IMR-90 (cell line): ENCODE results near the gene C8A. TPM values are rescaled to one million over a fixed set of nuclear protein-coding genes. Genes with fewer than 3 reads are reported as not detected.

ENCODE experiments used
- ATAC-seq: fragments of 200-7000 bp; cut with Tn5 transposase; 2 replicates; pipeline ENCODE4 v1.9.1; 2020; ENCODE audit warnings: low read depth, mild to moderate bottlenecking, moderate library complexity
- BruUV-seq: library from RNA; stranded (reverse); fragments of 400-500 nt; replicated peaks from 2 replicates; lab custom pipeline; 2021; lab: Mats Ljungman, UMichigan
- CTCF ChIA-PET: fragments of 300-600 bp; formaldehyde crosslinking; extraction: SDS; loops from one replicate; lab custom pipeline; 2021; ENCODE audit warnings: antibody characterized with exemption; lab: Yijun Ruan, JAX
- POLR2A ChIA-PET: fragments of 300-600 bp; sonication (Branson Sonifier 250); formaldehyde crosslinking; loops from one replicate; lab custom pipeline; 2022; ENCODE audit warnings: antibody characterized with exemption; ENCODE audit not compliant: unreplicated experiment; lab: Charles Lee
- DNase-seq: peaks from one replicate; pipeline ENCODE4 v3.0.0; 2013
- H2AFZ ChIP-seq: replicated peaks from 2 replicates; pipeline ENCODE3; 2013; ENCODE audit warnings: low read length, mild to moderate bottlenecking; ENCODE audit not compliant: poor library complexity
- H2AK5ac ChIP-seq: 2 replicates; pipeline ENCODE4 v1.6.1; 2013; ENCODE audit warnings: low read depth, low read length, inconsistent platforms
- H2AK9ac ChIP-seq: replicated peaks from 2 replicates; pipeline ENCODE3; 2013; ENCODE audit warnings: mild to moderate bottlenecking, low read depth, low read length, moderate library complexity; ENCODE audit not compliant: poor library complexity
- H2BK120ac ChIP-seq: 2 replicates; pipeline ENCODE4 v1.6.1; 2013; ENCODE audit warnings: low read depth, low read length, inconsistent platforms
- H2BK15ac ChIP-seq: 3 replicates; pipeline ENCODE4 v1.6.1; 2013; ENCODE audit warnings: low read depth, low read length, inconsistent platforms
- H2BK20ac ChIP-seq: 2 replicates; pipeline ENCODE4 v1.6.1; 2013; ENCODE audit warnings: low read depth, mild to moderate bottlenecking, inconsistent platforms, low read length, moderate library complexity
- H2BK5ac ChIP-seq: 2 replicates; pipeline ENCODE4 v1.6.1; 2013; ENCODE audit warnings: mild to moderate bottlenecking, low read depth, low read length, inconsistent platforms; ENCODE audit not compliant: poor library complexity, severe bottlenecking
- H3K14ac ChIP-seq: replicated peaks from 2 replicates; pipeline ENCODE4 v1.6.1; 2013; ENCODE audit warnings: low read depth, low read length, inconsistent platforms
- H3K18ac ChIP-seq: 2 replicates; pipeline ENCODE4 v1.6.1; 2013; ENCODE audit warnings: low read depth, low read length, control low read depth
- H3K23ac ChIP-seq: 2 replicates; pipeline ENCODE4 v1.6.1; 2013; ENCODE audit warnings: low read depth, low read length, inconsistent platforms
- H3K27ac ChIP-seq: 2 replicates; pipeline ENCODE4 v1.5.1; 2013; ENCODE audit warnings: mild to moderate bottlenecking, control low read depth, low read length; ENCODE audit not compliant: insufficient read depth
- H3K27me3 ChIP-seq: 2 replicates; pipeline ENCODE4 v1.6.1; 2013; ENCODE audit warnings: low read length; ENCODE audit not compliant: control insufficient read depth, insufficient read depth
- H3K36me3 ChIP-seq: 2 replicates; pipeline ENCODE4 v1.6.1; 2013; ENCODE audit warnings: low read length, mixed read lengths; ENCODE audit not compliant: control insufficient read depth, insufficient read depth
- H3K4ac ChIP-seq: 2 replicates; pipeline ENCODE4 v1.6.1; 2013; ENCODE audit warnings: low read depth, low read length, inconsistent platforms
- H3K4me1 ChIP-seq: 2 replicates; pipeline ENCODE4 v1.6.1; 2013; ENCODE audit warnings: low read length, mixed read lengths; ENCODE audit not compliant: control insufficient read depth, insufficient read depth
- H3K4me2 ChIP-seq: 2 replicates; pipeline ENCODE4 v1.6.1; 2013; ENCODE audit warnings: low read depth, mild to moderate bottlenecking, control low read depth, low read length, moderate library complexity
- H3K4me3 ChIP-seq: 2 replicates; pipeline ENCODE4 v1.5.1; 2013; ENCODE audit warnings: low read depth, mild to moderate bottlenecking, control low read depth, low read length, moderate library complexity; ENCODE audit not compliant: insufficient read depth
- H3K56ac ChIP-seq: 2 replicates; pipeline ENCODE4 v1.6.1; 2013; ENCODE audit warnings: low read length, inconsistent platforms; ENCODE audit not compliant: insufficient read depth; ENCODE audit errors: extremely low read depth
- H3K79me1 ChIP-seq, 2 experiments: 2 replicates each; pipeline ENCODE4 v1.6.1; 2013; ENCODE audit warnings: low read length in 2 of 2, inconsistent platforms in 1 of 2, low read depth in 1 of 2
- H3K9ac ChIP-seq: 2 replicates; pipeline ENCODE4 v1.6.1; 2013; ENCODE audit warnings: low read depth, low read length, control low read depth
- H3K9me1 ChIP-seq: 2 replicates; pipeline ENCODE4 v1.6.1; 2013; ENCODE audit warnings: low read length, inconsistent platforms; ENCODE audit not compliant: insufficient read depth
- H3K9me3 ChIP-seq: 2 replicates; pipeline ENCODE4 v1.6.1; 2013; ENCODE audit warnings: low read length; ENCODE audit not compliant: control insufficient read depth, insufficient read depth
- H4K20me1 ChIP-seq: 2 replicates; pipeline ENCODE4 v1.6.1; 2013; ENCODE audit warnings: low read length, inconsistent platforms; ENCODE audit not compliant: insufficient read depth
- H4K5ac ChIP-seq: 2 replicates; pipeline ENCODE4 v1.6.1; 2013; ENCODE audit warnings: mild to moderate bottlenecking, low read depth, low read length, control low read depth
- H4K8ac ChIP-seq, 2 experiments: 2 replicates each; pipeline ENCODE4 v1.6.1; 2013; ENCODE audit warnings: low read depth in 2 of 2, low read length in 2 of 2, control low read depth in 1 of 2, inconsistent platforms in 1 of 2
- H4K91ac ChIP-seq: 2 replicates; pipeline ENCODE4 v1.6.1; 2013; ENCODE audit warnings: low read depth, low read length, inconsistent platforms; ENCODE audit not compliant: insufficient read depth
- BHLHE40 ChIP-seq: fragments of 150-350 bp; IDR thresholded peaks from 2 replicates; pipeline ENCODE4 v1.6.1; 2016; ENCODE audit warnings: mild to moderate bottlenecking, low read depth, low read length
- CEBPB ChIP-seq: IDR thresholded peaks from 2 replicates; pipeline ENCODE4 v1.6.1; 2012; ENCODE audit warnings: low read depth, low read length, improper control_type of control experiment
- CHD1 ChIP-seq: IDR thresholded peaks from 2 replicates; pipeline ENCODE4 v1.6.1; 2012; ENCODE audit warnings: low read depth, low read length, improper control_type of control experiment
- CTCF ChIP-seq: conservative IDR thresholded peaks from 2 replicates; pipeline ENCODE4 v1.5.1; 2012; ENCODE audit warnings: mild to moderate bottlenecking, low read depth, low read length, improper control_type of control experiment
- ELK1 ChIP-seq: fragments of 150-350 bp; IDR thresholded peaks from 2 replicates; pipeline ENCODE4 v1.6.1; 2016; ENCODE audit warnings: low read depth, mild to moderate bottlenecking, low read length, moderate library complexity, borderline replicate concordance
- MAFK ChIP-seq: IDR thresholded peaks from 2 replicates; pipeline ENCODE4 v1.6.1; 2012; ENCODE audit warnings: low read depth, low read length, improper control_type of control experiment
- MXI1 ChIP-seq: IDR thresholded peaks from 2 replicates; pipeline ENCODE4 v1.6.1; 2012; ENCODE audit warnings: low read depth, mild to moderate bottlenecking, low read length, moderate library complexity, borderline replicate concordance
- POLR2A ChIP-seq: IDR thresholded peaks from 2 replicates; pipeline ENCODE4 v1.6.1; 2012; ENCODE audit warnings: mild to moderate bottlenecking, low read depth, low read length
- RAD21 ChIP-seq: IDR thresholded peaks from 2 replicates; pipeline ENCODE4 v1.6.1; 2012; ENCODE audit warnings: low read length, improper control_type of control experiment
- RCOR1 ChIP-seq: IDR thresholded peaks from 2 replicates; pipeline ENCODE4 v1.6.1; 2012; ENCODE audit warnings: mild to moderate bottlenecking, low read length, improper control_type of control experiment; ENCODE audit not compliant: insufficient replicate concordance
- SMC3 ChIP-seq: fragments of 150-350 bp; IDR thresholded peaks from 2 replicates; pipeline ENCODE4 v1.6.1; 2016; ENCODE audit warnings: low read depth, mild to moderate bottlenecking, antibody characterized with exemption, low read length, moderate library complexity
- USF2 ChIP-seq: fragments of 150-350 bp; IDR thresholded peaks from 2 replicates; pipeline ENCODE4 v1.6.1; 2017; ENCODE audit warnings: mild to moderate bottlenecking, antibody characterized with exemption, low read length, low read depth
- WGBS, 2 experiments: methylation state at CpG; one replicate each; pipeline versions ENCODE4 v1.1.5 to v1.1.7; 2013; ENCODE audit warnings: missing lambda C conversion rate in 2 of 2; ENCODE audit not compliant: insufficient read length in 1 of 2; ENCODE audit errors: extremely low coverage in 2 of 2; 5-methylcytosine and 5-hydroxymethylcytosine counted together
- dilution Hi-C: fragments of 300-500 bp; cut with HindIII; formaldehyde crosslinking; loops from one replicate; pipeline ENCODE4 v1.14.3; 2018; ENCODE audit warnings: low sequenced_read_pairs; ENCODE audit not compliant: unreplicated experiment
- in situ Hi-C: fragments of 300-500 bp; cut with MboI; formaldehyde crosslinking; loops from 3 replicates; pipeline ENCODE4 v1.14.3; 2019; ENCODE audit warnings: low sequenced_read_pairs, inconsistent platforms, mixed read lengths
- intact Hi-C: fragments of 100-400 bp; cut with micrococcal nuclease; formaldehyde crosslinking; loops from 2 replicates; pipeline ENCODE4 v1.10.0; 2022
- polyA plus RNA-seq, 3 experiments: library from polyadenylated mRNA; depleted of rRNA; stranded (reverse); fragments of >200 nt; gene quantifications; 2 replicates each; pipeline ENCODE4 v1.2.3, GENCODE V29; 2012; ENCODE audit warnings: low replicate concordance in 1 of 3
- total RNA-seq: library from RNA; depleted of rRNA; stranded (reverse); fragments of >200 nt; gene quantifications from 2 replicates; pipeline ENCODE4 v1.2.3, GENCODE V29; 2012

The C8A gene
- total and polyA plus RNA-seq, 2 of the 4 experiments (the other 2 are of a cell fraction): not detected

- ATAC-seq (no peak), DNase-seq (no peak)
- Histone ChIP-seq H3K18ac (no peak overlapping the region), H3K4me1 (peaks cover 5% of the 10 kb centered on the region), H2BK20ac (no peak overlapping the region), H4K5ac (no peak overlapping the region), H3K9ac (no peak overlapping the region), H3K4ac (no peak overlapping the region), H3K14ac (no peak overlapping the region), H4K8ac (no peak overlapping the region), H3K36me3 (no peaks in the 10 kb centered on the region), H3K4me3 (no peak overlapping the region), H3K23ac (no peak overlapping the region), H4K91ac (no peak overlapping the region), H2BK5ac (no peak overlapping the region), H3K4me2 (no peak overlapping the region), H3K27ac (no peak overlapping the region), H2AK5ac (no peak overlapping the region), H2BK15ac (no peak overlapping the region), H3K79me1 (no peaks in the 10 kb centered on the region), H4K20me1 (no peaks in the 10 kb centered on the region), H2AFZ (peak overlapping the region; percentile 43), H3K9me3 (no peaks in the 10 kb centered on the region), H3K27me3 (no peaks in the 10 kb centered on the region; the same call in 1 of the 2 replicates), H2BK120ac (no peak overlapping the region), H2AK9ac (no peak overlapping the region), H3K9me1 (no peaks in the 10 kb centered on the region), H3K56ac (no peak overlapping the region)
- dilution Hi-C loops (no loop called here), intact Hi-C loops (no loop called here), in situ Hi-C loops (no loop called here)
- WGBS, 2 experiments: no CpG with 5 or more reads among the region's 5 CpGs
- TF ChIP-seq BHLHE40 (no peak), MAFK (no peak), RAD21 (no peak), SMC3 (no peak), CHD1 (no peak), CTCF (no peak), MXI1 (no peak), POLR2A (no peak), CEBPB (no peak), ELK1 (no peak), RCOR1 (no peak), USF2 (no peak)
- ChIA-PET POLR2A (no interaction called here), CTCF (interaction anchor here (1.0 kb wide), 1 partner anchor 14 kb away, joined by 4 read pairs; no protein-coding TSS in a partner anchor)
- no TSS peak for BruUV-seq
Observed at GRCh38 chr1:56924116-56924515, 69.5 kb downstream of the C8A start.
